Measurements from ENCODE around the gene OR1L1.

Gene OR1L1, protein sequence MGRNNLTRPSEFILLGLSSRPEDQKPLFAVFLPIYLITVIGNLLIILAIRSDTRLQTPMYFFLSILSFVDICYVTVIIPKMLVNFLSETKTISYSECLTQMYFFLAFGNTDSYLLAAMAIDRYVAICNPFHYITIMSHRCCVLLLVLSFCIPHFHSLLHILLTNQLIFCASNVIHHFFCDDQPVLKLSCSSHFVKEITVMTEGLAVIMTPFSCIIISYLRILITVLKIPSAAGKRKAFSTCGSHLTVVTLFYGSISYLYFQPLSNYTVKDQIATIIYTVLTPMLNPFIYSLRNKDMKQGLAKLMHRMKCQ

GRCh38 chr9:122661416-122661815, at the start of gene OR1L1:
Gene OR1L1, plus strand, starts transcription at chr9:122661716. Its CDS starts 0 bp downstream, at chr9:122661716.
- no peak for DNase-seq

- DNase-seq, result no peak
Measured at GRCh38 chr9:122614362-122614761, 47.2 kb upstream of the OR1L1 start, which contains the start of gene OR1Q1. Gene OR1Q1, plus strand, starts transcription at chr9:122614738. Its CDS starts 0 bp downstream, at chr9:122614738.

DNA sequence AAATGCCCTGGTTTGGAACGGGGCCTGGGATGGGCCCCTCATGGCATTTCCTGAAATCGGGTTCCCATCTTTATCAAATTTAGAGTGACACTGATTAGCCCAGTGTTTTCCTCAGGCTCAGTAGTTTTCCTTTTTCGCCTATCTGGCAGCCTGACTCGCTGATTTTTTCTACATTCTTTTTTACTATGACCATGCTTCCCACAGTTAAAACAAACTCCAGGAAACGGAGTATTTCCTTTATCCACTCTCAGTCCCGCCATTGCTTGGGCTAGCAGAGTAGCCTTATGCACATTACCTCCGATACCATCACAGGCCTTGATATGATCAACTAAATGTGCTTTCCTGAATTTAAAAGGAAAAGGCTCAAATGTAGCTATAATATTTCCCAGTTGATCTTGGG, 41.5 kb upstream of the OR1L1 start:
- no peak for DNase-seq

DNA sequence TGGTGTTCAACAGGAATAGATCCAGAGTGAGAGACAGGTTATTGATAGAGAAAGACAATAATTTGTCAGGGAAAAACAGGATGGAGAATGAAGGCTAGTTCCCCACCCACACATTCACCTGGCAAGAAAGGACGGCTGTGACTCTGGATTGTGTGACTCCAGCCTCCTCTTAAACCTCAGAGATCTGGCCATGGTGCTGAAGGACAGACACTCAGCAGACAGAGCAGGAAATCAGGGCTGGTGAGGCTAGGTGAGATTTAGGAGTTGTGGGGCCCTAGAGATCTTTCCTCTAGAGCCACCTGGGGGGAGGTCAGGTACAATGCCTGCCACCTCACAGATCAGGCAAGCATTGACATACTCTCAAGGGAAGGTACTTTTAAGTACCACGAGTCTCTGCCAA, 19.3 kb upstream of the OR1L1 start:
- no peak for DNase-seq

GRCh38 chr9:122656378-122656777, 5.1 kb upstream of the OR1L1 start:
- no peak for DNase-seq

DNA sequence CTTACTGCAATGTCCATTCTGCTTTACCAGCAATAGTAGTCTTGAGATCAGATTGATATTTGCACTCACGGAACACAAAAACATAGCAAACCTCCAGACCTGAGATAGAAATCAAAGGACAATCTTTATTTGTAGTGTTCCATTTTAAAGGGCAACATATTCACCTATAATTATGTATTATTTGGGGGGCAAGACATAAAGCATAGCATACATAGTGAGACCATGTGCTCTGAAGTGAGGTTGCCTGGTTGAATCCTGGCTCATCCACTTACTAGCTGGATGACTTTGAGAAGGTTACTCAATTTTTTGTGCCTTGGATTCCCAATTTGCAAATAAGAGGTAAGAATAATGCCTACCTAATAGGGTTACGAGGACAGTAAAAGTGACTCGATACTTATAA, 4.0 kb upstream of the OR1L1 start, which contains the start of gene OR1B1:
Gene OR1B1 (minus strand): TSS at position 101 of the 400 bp plus-strand sequence.
- DNase-seq, result no peak

- DNase-seq, result no peak
Measured at GRCh38 chr9:122672481-122672880, 11.0 kb downstream of the OR1L1 start.

- DNase-seq, result no peak
Measured at GRCh38 chr9:122684851-122685250, 23.3 kb downstream of the OR1L1 start.

DNA sequence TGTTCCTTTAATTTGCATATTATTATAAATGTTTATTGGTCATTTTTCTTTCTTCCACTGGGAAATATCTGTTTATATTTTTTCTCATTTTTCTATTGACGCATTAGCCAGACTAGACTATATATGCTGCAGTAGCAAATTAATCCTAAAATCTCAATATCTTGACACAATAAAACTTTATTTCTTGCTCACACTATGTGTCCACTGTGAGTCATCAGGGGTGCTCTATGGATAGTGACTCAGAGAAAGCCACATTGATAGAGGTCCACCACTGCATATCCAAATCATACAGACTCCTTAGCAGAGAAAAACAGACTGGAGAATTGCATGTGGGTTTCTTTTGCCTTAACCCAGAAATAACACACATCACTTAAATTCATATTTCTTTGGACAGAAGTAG, 34.2 kb downstream of the OR1L1 start:
- no peak for DNase-seq

Measured in DMS79 (cell line).